ENCODE data around the gene CKB.

CKB gene

GRCh38 chr14:103536693-103537092, 14.1 kb upstream of the CKB start:
- no peak for TF ChIP-seq POLR2AphosphoS5 (IDR thresholded peaks at IDR 0.05; ENCODE audit: low read depth, low read length)
- TF ChIP-seq REST (IDR thresholded peaks at IDR 0.05; ENCODE audit: insufficient read depth in 1 of 2, low read depth in 2 of 2, low read length in 2 of 2), result no peak
- no peak for TF ChIP-seq TAF1 (IDR thresholded peaks at IDR 0.05; ENCODE audit: borderline replicate concordance, insufficient read depth, low read length)
- TF ChIP-seq FOXP2 (optimal IDR thresholded peaks at IDR 0.05; ENCODE audit: borderline replicate concordance, extremely low read depth, extremely low read length, insufficient read depth), result no peak

- TF ChIP-seq TAF1 (IDR thresholded peaks at IDR 0.05; ENCODE audit: borderline replicate concordance, insufficient read depth, low read length), result no peak
- no peak for TF ChIP-seq REST (IDR thresholded peaks at IDR 0.05; ENCODE audit: insufficient read depth in 1 of 2, low read depth in 2 of 2, low read length in 2 of 2)
- TF ChIP-seq SIN3A (IDR thresholded peaks at IDR 0.05; ENCODE audit: borderline replicate concordance, insufficient read depth, low read length), result no peak
- TF ChIP-seq POLR2AphosphoS5 (IDR thresholded peaks at IDR 0.05; ENCODE audit: low read depth, low read length), result no peak
- TF ChIP-seq FOXP2 (optimal IDR thresholded peaks at IDR 0.05; ENCODE audit: borderline replicate concordance, extremely low read depth, extremely low read length, insufficient read depth), result no peak
These were observed 13.4 kb upstream of the CKB start for GRCh38 chr14:103535891-103536565.

GRCh38 chr14:103535081-103535890, 12.7 kb upstream of the CKB start:
- no peak for TF ChIP-seq FOXP2 (optimal IDR thresholded peaks at IDR 0.05; ENCODE audit: borderline replicate concordance, extremely low read depth, extremely low read length, insufficient read depth)
- no peak for TF ChIP-seq TAF1 (IDR thresholded peaks at IDR 0.05; ENCODE audit: borderline replicate concordance, insufficient read depth, low read length)
- no peak for TF ChIP-seq POLR2AphosphoS5 (IDR thresholded peaks at IDR 0.05; ENCODE audit: low read depth, low read length)
- no peak for TF ChIP-seq REST (IDR thresholded peaks at IDR 0.05; ENCODE audit: insufficient read depth in 1 of 2, low read depth in 2 of 2, low read length in 2 of 2)
- TF ChIP-seq SIN3A (IDR thresholded peaks at IDR 0.05; ENCODE audit: borderline replicate concordance, insufficient read depth, low read length), result no peak

GRCh38 chr14:103534576-103535061, 12.0 kb upstream of the CKB start:
- TF ChIP-seq REST (IDR thresholded peaks at IDR 0.05; ENCODE audit: insufficient read depth in 1 of 2, low read depth in 2 of 2, low read length in 2 of 2) (no peak), FOXP2 (optimal IDR thresholded peaks at IDR 0.05; ENCODE audit: borderline replicate concordance, extremely low read depth, extremely low read length, insufficient read depth) (no peak), TAF1 (IDR thresholded peaks at IDR 0.05; ENCODE audit: borderline replicate concordance, insufficient read depth, low read length) (no peak), POLR2AphosphoS5 (IDR thresholded peaks at IDR 0.05; ENCODE audit: low read depth, low read length) (no peak), SIN3A (IDR thresholded peaks at IDR 0.05; ENCODE audit: borderline replicate concordance, insufficient read depth, low read length) (no peak)
